ENCODE data around the gene DOCK6.
"Not testable (repeated sequence)": the region's sequence is repeated elsewhere in the genome, so short reads cannot be mapped to it uniquely, and the experiment has no call there.

Gene DOCK6

DNA sequence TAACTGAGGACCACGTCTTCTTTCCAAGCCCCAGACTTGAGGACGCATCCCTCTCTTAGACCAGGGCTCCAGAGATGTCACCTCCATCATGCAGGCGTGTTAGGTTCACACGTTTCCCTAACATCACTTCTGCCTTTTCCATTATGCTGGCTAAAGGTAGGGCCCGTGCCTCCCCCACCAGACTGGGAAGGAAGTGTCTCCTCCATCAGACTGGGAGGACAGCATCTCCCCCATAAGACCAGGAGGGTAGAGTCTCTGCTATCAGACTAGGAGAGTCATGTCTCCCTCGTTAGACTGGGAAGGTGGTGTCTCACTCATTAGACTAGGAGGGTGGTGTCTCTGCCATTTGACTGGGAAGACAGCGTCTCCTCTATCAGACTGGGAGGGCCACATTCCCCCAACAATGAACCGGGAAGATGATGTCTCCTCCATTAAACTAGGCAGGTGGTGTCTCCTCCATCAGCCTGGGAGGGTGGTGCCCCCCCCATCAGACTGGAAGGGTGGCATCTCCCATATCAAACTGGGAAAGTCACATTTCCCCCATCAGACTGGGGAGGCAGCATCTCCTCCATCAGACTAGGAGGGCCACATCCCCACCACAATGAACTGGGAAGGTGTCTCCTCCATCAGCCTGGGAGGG lies 88.7 kb downstream of the DOCK6 start:
- H3K36me3 ChIP-seq (ENCODE audit: insufficient read depth, low read length): peaks cover 42% of the 10 kb centered on the region
- no peak overlapping the region for H2AFZ ChIP-seq (ENCODE audit: low read depth, low read length)
- no peaks in the 10 kb centered on the region for H3K27me3 ChIP-seq (ENCODE audit: insufficient read depth, low read length)
- H3K4me1 ChIP-seq (ENCODE audit: insufficient read depth, low read length): no peaks in the 10 kb centered on the region
- H3K4me3 ChIP-seq (ENCODE audit: low read length): no peak overlapping the region
- no peaks in the 10 kb centered on the region for H3K9me3 ChIP-seq (ENCODE audit: low read length)

DNA sequence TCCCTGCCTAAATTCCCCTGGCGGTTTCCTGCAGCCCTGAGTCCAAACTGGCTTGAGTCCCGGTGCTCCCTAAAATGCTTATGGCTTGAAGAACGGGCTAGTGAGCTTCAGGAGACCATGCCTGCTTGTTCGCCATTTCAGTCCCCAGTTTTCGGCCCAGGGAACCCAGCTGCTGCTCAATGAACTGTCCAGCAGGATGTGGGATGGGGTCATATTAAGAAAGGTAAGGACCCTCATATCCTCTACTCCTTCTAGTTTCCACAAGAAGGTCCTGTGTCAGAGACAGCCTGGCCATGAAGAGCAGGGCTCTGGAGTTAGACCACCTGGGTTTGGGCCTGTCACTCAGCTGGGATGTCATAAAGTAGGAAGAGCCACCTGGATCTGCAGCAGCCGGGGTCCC lies 89.7 kb downstream of the DOCK6 start:
- no peaks in the 10 kb centered on the region for H3K27me3 ChIP-seq (ENCODE audit: insufficient read depth, low read length)
- no peak overlapping the region for H3K4me3 ChIP-seq (ENCODE audit: low read length)
- no peaks in the 10 kb centered on the region for H3K9me3 ChIP-seq (ENCODE audit: low read length)
- H3K4me1 ChIP-seq (ENCODE audit: insufficient read depth, low read length): no peaks in the 10 kb centered on the region
- peaks cover 37% of the 10 kb centered on the region for H3K36me3 ChIP-seq (ENCODE audit: insufficient read depth, low read length)
- H2AFZ ChIP-seq (ENCODE audit: low read depth, low read length): no peak overlapping the region

- Histone ChIP-seq H3K9me3 (ENCODE audit: low read length) (no peaks in the 10 kb centered on the region), H3K27me3 (ENCODE audit: insufficient read depth, low read length) (no peaks in the 10 kb centered on the region), H3K4me1 (ENCODE audit: insufficient read depth, low read length) (no peaks in the 10 kb centered on the region), H3K4me3 (ENCODE audit: low read length) (no peak overlapping the region), H2AFZ (ENCODE audit: low read depth, low read length) (no peak overlapping the region), H3K36me3 (ENCODE audit: insufficient read depth, low read length) (peaks cover 33% of the 10 kb centered on the region)
Observed at GRCh38 chr19:11171144-11171543, 91.2 kb downstream of the DOCK6 start.

DNA sequence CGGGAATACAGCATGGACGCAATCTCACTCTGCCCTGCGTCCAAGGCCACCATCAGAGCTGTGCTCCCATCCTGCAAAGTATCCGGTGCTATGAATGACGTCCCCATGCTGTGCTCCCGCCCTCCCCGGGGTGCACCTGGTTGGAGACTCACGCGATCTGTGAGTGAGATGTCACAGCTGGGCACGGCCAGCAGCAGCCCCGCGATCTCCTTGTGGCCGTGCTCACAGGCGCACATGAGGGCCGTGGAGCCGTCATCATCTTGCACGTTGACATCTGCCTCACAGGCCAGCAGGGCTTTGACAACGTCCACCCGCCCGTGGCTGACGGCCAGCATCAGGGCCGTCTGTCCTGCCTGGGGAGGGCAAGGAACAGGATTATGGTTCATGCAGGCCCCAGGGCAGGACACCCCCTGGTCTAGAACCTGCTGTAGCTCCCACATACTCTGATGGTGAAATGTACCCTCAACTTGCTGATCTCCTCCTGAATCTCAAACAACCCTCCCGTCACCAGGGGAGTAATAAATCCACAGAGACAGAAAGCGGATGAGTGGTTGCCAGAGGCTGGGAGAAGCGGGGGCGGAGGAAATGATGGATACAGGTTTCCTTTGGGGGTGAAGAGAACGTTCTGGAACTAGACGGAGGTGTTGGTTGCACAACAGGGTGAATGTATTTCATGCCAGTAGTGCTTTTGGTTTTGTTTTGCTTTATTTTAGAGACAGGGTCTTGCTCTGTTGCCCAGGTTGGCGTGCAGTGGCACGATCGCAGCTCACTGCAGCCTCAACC lies 92.2 kb downstream of the DOCK6 start:
- no peak overlapping the region for H2AFZ ChIP-seq (ENCODE audit: low read depth, low read length)
- H3K27me3 ChIP-seq (ENCODE audit: insufficient read depth, low read length): no peaks in the 10 kb centered on the region
- no peaks in the 10 kb centered on the region for H3K4me1 ChIP-seq (ENCODE audit: insufficient read depth, low read length)
- no peaks in the 10 kb centered on the region for H3K9me3 ChIP-seq (ENCODE audit: low read length)
- no peak overlapping the region for H3K4me3 ChIP-seq (ENCODE audit: low read length)
- peaks cover 33% of the 10 kb centered on the region for H3K36me3 ChIP-seq (ENCODE audit: insufficient read depth, low read length)

DNA sequence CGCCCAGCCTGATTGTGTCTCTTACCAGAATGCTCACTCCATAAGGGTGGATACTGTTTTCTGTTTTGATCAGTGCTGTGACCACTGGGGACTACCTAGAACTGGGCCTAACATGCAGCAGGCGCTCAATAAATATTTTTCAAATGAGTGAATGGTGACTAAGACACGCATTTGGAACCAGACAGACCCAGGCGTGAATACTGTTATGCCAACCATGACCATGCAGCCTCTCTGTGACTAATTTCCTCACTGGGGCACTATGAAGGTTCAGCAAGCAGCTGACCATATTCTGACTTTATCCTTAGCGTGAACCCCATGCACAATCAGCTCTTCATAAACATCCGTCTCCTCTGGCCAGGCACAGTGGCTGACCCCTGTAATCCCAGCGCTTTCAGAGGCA lies 93.8 kb downstream of the DOCK6 start:
- Histone ChIP-seq H2AFZ (ENCODE audit: low read depth, low read length) (no peak overlapping the region), H3K4me3 (ENCODE audit: low read length) (no peak overlapping the region), H3K9me3 (ENCODE audit: low read length) (no peaks in the 10 kb centered on the region), H3K4me1 (ENCODE audit: insufficient read depth, low read length) (no peaks in the 10 kb centered on the region), H3K36me3 (ENCODE audit: insufficient read depth, low read length) (peaks cover 21% of the 10 kb centered on the region), H3K27me3 (ENCODE audit: insufficient read depth, low read length) (no peaks in the 10 kb centered on the region)

GRCh38 chr19:11166281-11167142 lies 95.8 kb downstream of the DOCK6 start:
- Histone ChIP-seq H3K9me3 (ENCODE audit: low read length) (no peaks in the 10 kb centered on the region), H3K4me3 (ENCODE audit: low read length) (no peak overlapping the region), H2AFZ (ENCODE audit: low read depth, low read length) (no peak overlapping the region), H3K36me3 (ENCODE audit: insufficient read depth, low read length) (peaks cover 11% of the 10 kb centered on the region), H3K4me1 (ENCODE audit: insufficient read depth, low read length) (no peaks in the 10 kb centered on the region), H3K27me3 (ENCODE audit: insufficient read depth, low read length) (no peaks in the 10 kb centered on the region)

DNA sequence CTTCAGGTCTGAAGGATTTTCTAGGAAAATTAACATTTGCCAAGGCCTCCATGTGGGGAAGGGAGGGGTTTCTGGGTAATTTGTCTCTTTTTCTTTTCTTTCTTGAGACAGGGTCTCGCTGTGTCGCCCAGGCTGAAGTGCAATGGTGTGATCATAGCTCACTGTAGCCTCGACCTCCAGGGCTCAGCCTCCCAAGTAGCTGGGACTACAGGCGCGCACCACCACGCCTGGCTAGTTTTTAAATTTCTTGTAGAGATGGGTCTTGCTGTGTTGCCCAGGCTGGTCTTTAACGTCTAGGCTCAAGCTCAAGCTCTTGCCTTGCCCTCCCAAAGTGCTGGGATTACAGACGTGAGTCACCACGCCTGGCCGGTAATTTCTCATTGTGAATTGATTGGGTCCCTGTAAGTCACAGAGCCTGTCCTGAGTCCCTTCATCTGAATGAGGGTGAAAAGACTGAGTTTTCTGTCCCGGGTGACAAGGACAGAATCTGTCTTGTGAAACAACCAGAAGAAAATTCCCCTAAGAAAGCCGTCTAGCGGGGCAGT lies 96.8 kb downstream of the DOCK6 start:
- Histone ChIP-seq H3K9me3 (ENCODE audit: low read length) (no peaks in the 10 kb centered on the region), H3K4me3 (ENCODE audit: low read length) (no peak overlapping the region), H3K36me3 (ENCODE audit: insufficient read depth, low read length) (peaks cover 11% of the 10 kb centered on the region)

DNA sequence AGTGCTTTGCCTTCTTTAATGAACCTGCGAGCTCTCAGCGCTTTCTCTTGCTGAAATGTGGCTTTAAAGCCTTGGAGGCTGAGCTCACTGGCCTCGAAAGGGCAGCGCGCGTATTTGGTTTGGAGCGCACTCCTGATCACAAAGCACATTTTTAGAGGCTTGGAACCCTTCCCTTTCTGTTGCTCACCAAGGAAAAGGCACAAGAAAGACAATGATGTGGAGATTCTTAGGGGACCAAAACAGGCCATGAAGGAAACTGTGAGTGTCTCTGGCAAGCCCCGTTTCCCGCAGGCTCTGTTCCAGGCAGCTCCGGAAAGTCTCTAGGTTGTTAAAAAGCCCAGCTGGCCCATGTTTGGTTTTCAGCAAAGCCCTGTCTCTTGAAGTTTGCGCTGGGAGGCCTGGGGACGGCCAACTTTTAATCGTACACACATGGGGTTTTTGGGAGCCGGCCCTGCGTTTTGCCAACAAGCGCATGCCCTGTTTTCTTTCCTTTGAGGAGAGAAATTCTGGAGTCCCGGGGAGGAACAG lies 97.4 kb downstream of the DOCK6 start:
- no peaks in the 10 kb centered on the region for H3K4me1 ChIP-seq (ENCODE audit: insufficient read depth, low read length)
- H2AFZ ChIP-seq (ENCODE audit: low read depth, low read length): no peak overlapping the region
- H3K9me3 ChIP-seq (ENCODE audit: low read length): no peaks in the 10 kb centered on the region
- H3K27me3 ChIP-seq (ENCODE audit: insufficient read depth, low read length): no peaks in the 10 kb centered on the region
- H3K36me3 ChIP-seq (ENCODE audit: insufficient read depth, low read length): peaks cover 7% of the 10 kb centered on the region
- no peak overlapping the region for H3K4me3 ChIP-seq (ENCODE audit: low read length)

More for the DNA sequence above, 96.8 kb downstream of the DOCK6 start:
- Histone ChIP-seq H3K27me3 (ENCODE audit: insufficient read depth, low read length) (no peaks in the 10 kb centered on the region), H2AFZ (ENCODE audit: low read depth, low read length) (no peak overlapping the region), H3K4me1 (ENCODE audit: insufficient read depth, low read length) (no peaks in the 10 kb centered on the region)

DNA sequence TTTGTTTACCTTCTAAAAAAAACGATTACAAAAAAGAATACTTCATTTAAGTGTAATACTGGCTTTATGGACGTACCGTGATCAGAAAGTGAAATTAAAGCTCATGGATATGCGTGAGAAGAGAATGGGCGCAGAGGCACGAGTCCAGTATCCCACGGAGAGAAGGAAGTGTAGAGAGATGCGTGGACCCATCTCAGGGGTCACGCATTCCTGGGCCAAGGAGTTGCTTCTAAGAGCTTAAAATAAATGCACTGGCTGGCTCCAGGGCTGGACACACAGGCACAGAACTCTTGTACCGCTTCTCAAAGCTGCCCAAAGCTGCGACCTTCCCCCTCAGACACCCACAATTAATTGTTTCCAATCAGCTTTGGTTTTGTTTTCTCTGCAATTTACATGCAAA lies 98.0 kb downstream of the DOCK6 start:
- Histone ChIP-seq H3K4me3 (ENCODE audit: low read length) (no peak overlapping the region), H3K9me3 (ENCODE audit: low read length) (no peaks in the 10 kb centered on the region), H3K4me1 (ENCODE audit: insufficient read depth, low read length) (no peaks in the 10 kb centered on the region), H3K36me3 (ENCODE audit: insufficient read depth, low read length) (peaks cover 3% of the 10 kb centered on the region), H2AFZ (ENCODE audit: low read depth, low read length) (no peak overlapping the region), H3K27me3 (ENCODE audit: insufficient read depth, low read length) (no peaks in the 10 kb centered on the region)

GRCh38 chr19:11160440-11160768 lies 101.9 kb downstream of the DOCK6 start:
- not testable (repeated sequence) for H3K9me3 ChIP-seq (ENCODE audit: low read length); H3K27me3 ChIP-seq (ENCODE audit: insufficient read depth, low read length); H3K4me1 ChIP-seq (ENCODE audit: insufficient read depth, low read length); H2AFZ ChIP-seq (ENCODE audit: low read depth, low read length); H3K36me3 ChIP-seq (ENCODE audit: insufficient read depth, low read length); H3K4me3 ChIP-seq (ENCODE audit: low read length)

DNA sequence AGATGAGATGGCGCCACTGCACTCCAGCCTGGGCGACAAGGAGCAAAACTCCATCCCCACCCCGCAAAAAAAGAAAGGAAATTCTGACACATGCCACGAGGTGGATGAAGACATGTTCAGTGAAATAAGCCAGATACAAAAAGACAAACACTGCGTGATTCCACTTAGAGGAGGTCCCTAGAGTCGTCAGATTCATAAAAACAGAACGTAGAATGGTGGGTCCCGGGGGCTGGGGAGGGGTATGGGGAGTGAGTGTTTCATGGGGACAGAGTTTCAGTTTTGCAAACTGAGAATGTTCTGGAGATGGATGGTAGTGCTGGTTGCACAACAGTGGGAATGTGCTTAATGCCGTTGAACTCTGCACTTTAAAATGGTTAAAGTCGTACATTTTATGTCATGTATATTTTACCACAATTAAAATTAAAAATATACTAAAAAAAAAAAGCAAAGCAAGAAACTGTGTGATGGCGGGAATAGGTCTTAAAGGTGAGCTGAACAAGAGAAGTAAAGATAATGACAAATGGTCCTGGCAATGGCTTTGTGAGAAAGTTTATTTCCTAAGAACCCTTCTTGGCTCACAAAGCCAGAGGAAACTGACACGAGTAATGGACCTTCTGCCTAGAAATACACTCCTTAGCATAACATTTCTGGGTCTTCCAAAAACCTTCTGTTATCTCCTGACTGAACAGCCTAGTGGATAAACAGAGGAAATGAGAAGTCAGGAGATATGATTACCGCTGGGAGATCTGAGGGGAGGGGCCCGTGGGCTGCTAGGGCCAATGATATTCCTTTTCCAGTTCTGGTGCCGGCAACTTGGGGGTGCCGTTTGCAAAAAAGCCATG lies 102.5 kb downstream of the DOCK6 start:
- no peaks in the 10 kb centered on the region for H3K36me3 ChIP-seq (ENCODE audit: insufficient read depth, low read length)
- H3K27me3 ChIP-seq (ENCODE audit: insufficient read depth, low read length): no peaks in the 10 kb centered on the region
- H3K4me3 ChIP-seq (ENCODE audit: low read length): no peak overlapping the region
- peaks cover under 1% of the 10 kb centered on the region for H3K4me1 ChIP-seq (ENCODE audit: insufficient read depth, low read length)
- H2AFZ ChIP-seq (ENCODE audit: low read depth, low read length): no peak overlapping the region
- H3K9me3 ChIP-seq (ENCODE audit: low read length): no peaks in the 10 kb centered on the region

- Histone ChIP-seq H3K9me3 (ENCODE audit: low read length) (no peaks in the 10 kb centered on the region), H3K4me1 (ENCODE audit: insufficient read depth, low read length) (peaks cover 7% of the 10 kb centered on the region), H2AFZ (ENCODE audit: low read depth, low read length) (peak within 1 kb of the TSS; percentile 52), H3K27me3 (ENCODE audit: insufficient read depth, low read length) (no peaks in the 10 kb centered on the region), H3K36me3 (ENCODE audit: insufficient read depth, low read length) (peaks cover 5% of the 10 kb centered on the region), H3K4me3 (ENCODE audit: low read length) (peak within 1 kb of the TSS; percentile 58)
Observed at GRCh38 chr19:11155373-11156120, 106.8 kb downstream of the DOCK6 start, which contains the start of gene SPC24. Gene SPC24, minus strand, starts transcription at chr19:11155782. Its CDS starts 6 bp downstream, at chr19:11155776.

Measured in neuron (in vitro differentiated cells).